CD4-positive, alpha-beta T cell (primary cell): ENCODE results near the gene ANTXR1. TPM values are rescaled to one million over a fixed set of nuclear protein-coding genes. Genes with fewer than 3 reads are reported as not detected.

Source experiments
- ATAC-seq: fragments of 200-7000 bp; cut with Tn5 transposase; one replicate; pipeline ENCODE4 v1.10.0; 2022; ENCODE audit warnings: mild to moderate bottlenecking; ENCODE audit not compliant: poor library complexity
- CTCF ChIA-PET: fragments of 350-600 bp; sonication (Branson Sonifier 250); formaldehyde crosslinking; loops from one replicate; lab custom pipeline; 2021; ENCODE audit warnings: antibody characterized with exemption, inconsistent platforms; lab: Charles Lee
- POLR2A ChIA-PET: fragments of 350-600 bp; sonication (Branson Sonifier 250); formaldehyde crosslinking; loops from one replicate; lab custom pipeline; 2021; ENCODE audit warnings: antibody characterized with exemption, inconsistent platforms; lab: Charles Lee
- DNase-seq, 14 experiments: peaks; one replicate each; pipeline ENCODE4 v3.0.0-alpha.2; 2013 to 2020; ENCODE audit warnings: mixed read lengths in 2 of 14
- H3K27ac ChIP-seq, 2 donors: one replicate each; pipeline versions ENCODE4 v1.5.1 to v1.7.0; 2013; ENCODE audit warnings: low read length in 2 of 2, low read depth in 1 of 2, mild to moderate bottlenecking in 1 of 2
- H3K27me3 ChIP-seq, 2 experiments: 1 replicate in 1 of 2; 2 replicates in 1 of 2; pipeline versions ENCODE4 v1.6.1 to v1.7.0; 2013; ENCODE audit warnings: low read length in 2 of 2, control low read depth in 1 of 2, mild to moderate bottlenecking in 1 of 2, moderate library complexity in 1 of 2; ENCODE audit not compliant: insufficient read depth in 2 of 2, control insufficient read depth in 1 of 2
- H3K36me3 ChIP-seq: one replicate; pipeline ENCODE4 v1.6.1; 2013; ENCODE audit warnings: low read length, control low read depth; ENCODE audit not compliant: insufficient read depth
- H3K4me1 ChIP-seq: one replicate; pipeline ENCODE4 v1.6.1; 2013; ENCODE audit warnings: low read length, control low read depth; ENCODE audit not compliant: insufficient read depth
- H3K4me3 ChIP-seq: one replicate; pipeline ENCODE4 v1.5.1; 2013; ENCODE audit warnings: mild to moderate bottlenecking, low read length, moderate library complexity
- H3K9me3 ChIP-seq, 2 experiments: 1 replicate in 1 of 2; 2 replicates in 1 of 2; pipeline versions ENCODE4 v1.6.1 to v1.7.0; 2013; ENCODE audit warnings: low read length in 2 of 2, mild to moderate bottlenecking in 2 of 2, control low read depth in 1 of 2, moderate library complexity in 1 of 2; ENCODE audit not compliant: control insufficient read depth in 1 of 2, insufficient read depth in 1 of 2
- H3K27ac Mint-ChIP-seq: one replicate; pipeline ENCODE4 v1.8.0; 2020; ENCODE audit warnings: mixed read lengths
- H3K27me3 Mint-ChIP-seq: one replicate; pipeline ENCODE4 v1.8.0; 2021; ENCODE audit warnings: mixed read lengths
- H3K36me3 Mint-ChIP-seq: one replicate; pipeline ENCODE4 v1.8.0; 2021; ENCODE audit warnings: low read depth, mixed read lengths
- H3K4me1 Mint-ChIP-seq: one replicate; pipeline ENCODE4 v1.8.0; 2021; ENCODE audit warnings: low read depth, mixed read lengths
- H3K4me3 Mint-ChIP-seq: one replicate; pipeline ENCODE4 v1.8.0; 2020; ENCODE audit warnings: mild to moderate bottlenecking, mixed read lengths
- H3K9me3 Mint-ChIP-seq: one replicate; pipeline ENCODE4 v1.8.0; 2020; ENCODE audit warnings: mixed read lengths
- CTCF ChIP-seq: fragments of 200-600 bp; IDR thresholded peaks from one replicate; pipeline ENCODE4 v1.8.0; 2022; ENCODE audit warnings: antibody characterized with exemption, mild to moderate bottlenecking
- intact Hi-C, 2 experiments: fragments of 100-400 bp; cut with DNase I in 1 of 2; cut with micrococcal nuclease in 1 of 2; formaldehyde crosslinking; loops; one replicate each; pipeline versions ENCODE4 v1.15.1 to v1.9.0; 2023 to 2025; cut with DNase I, micrococcal nuclease
- total RNA-seq, 174 experiments: library from RNA in 2 of 174; stranded (reverse) in 2 of 174; gene quantifications; one replicate each; pipeline ENCODE4 v1.2.3 and lab custom pipeline; 2021 to 2026

The ANTXR1 gene
- total RNA-seq, 2 experiments from 2014 or later: not detected

DNA sequence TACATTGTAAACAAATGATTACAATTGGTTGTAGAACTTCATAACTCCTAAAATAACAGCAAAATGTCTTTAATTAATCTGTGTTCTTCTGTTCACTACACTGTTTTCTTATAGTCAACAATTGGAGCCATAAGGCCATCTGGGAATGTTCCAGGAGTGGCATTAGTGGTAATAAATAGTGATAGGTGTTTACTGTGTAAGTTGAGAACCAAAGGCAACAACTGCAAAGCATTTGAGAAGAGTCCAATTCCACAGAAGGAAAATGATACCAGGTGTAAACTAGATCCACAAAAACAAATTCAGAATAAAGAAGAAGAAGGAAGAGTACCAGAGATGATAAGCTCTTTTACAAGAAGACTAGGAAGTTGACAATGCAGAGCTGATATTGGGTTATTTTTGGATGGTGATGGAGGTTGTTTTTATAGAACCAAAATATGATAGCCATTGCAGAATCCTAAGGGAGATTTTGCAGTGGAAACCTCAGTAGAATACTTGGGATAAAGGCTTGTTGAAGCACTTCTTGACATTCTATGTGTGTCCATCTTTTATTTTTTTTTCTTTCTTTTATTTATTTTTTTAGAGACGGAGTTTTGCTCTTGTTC lies 52.9 kb downstream of the ANTXR1 start:
- H3K27ac ChIP-seq: no peak overlapping the region
- no peaks in the 10 kb centered on the region for H3K36me3 ChIP-seq
- no peak for TF ChIP-seq CTCF
- peaks cover 11 to 14% of the 10 kb centered on the region in 2 experiments for H3K27me3 ChIP-seq
- no peak overlapping the region for H3K4me3 Mint-ChIP-seq
- intact Hi-C loops: no loop called here
- H3K27ac Mint-ChIP-seq: no peak overlapping the region
- POLR2A ChIA-PET: no interaction called here
- no peak for ATAC-seq
- CTCF ChIA-PET: interaction anchor here (0.7 kb wide), 1 partner anchor 21 kb away, joined by 3 read pairs; no protein-coding TSS in a partner anchor
- no peak overlapping the region for H3K4me3 ChIP-seq
- peaks cover 0 to 4% of the 10 kb centered on the region in 2 experiments for H3K9me3 ChIP-seq
- no peaks in the 10 kb centered on the region for H3K4me1 ChIP-seq
- no peak for DNase-seq
- peaks cover 6% of the 10 kb centered on the region for H3K9me3 Mint-ChIP-seq
- H3K36me3 Mint-ChIP-seq: no peaks in the 10 kb centered on the region
- peaks cover 30% of the 10 kb centered on the region for H3K27me3 Mint-ChIP-seq
- no peaks in the 10 kb centered on the region for H3K4me1 Mint-ChIP-seq

DNA sequence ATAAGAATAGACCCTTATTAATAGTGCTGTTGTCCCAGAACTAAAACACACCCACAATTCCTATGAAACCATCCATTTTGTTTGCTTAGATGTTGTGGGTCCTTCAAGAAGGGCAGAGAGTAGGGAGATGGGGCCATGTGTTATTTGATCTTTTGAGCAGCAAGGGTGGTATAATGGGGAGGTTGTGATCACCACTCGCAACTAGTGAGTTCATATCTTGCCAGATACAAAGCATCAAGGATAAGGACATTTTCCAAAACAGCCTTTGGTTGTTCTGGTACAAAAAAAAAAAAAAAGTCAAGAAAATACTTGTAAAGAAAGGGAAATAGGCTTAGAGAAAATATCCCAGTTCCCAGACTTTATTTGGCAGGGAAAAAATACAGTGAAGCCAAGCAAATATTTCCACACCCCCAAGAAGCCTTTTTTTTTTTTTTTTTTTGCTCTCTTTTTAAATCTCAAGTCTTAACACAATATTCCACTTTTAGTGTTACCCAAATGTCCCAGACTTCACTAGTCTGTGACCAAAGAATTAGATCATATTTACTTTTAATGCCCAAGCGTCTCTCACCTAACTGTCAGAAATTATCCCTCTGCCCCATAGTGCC lies 54.1 kb downstream of the ANTXR1 start:
- POLR2A ChIA-PET: no interaction called here
- H3K36me3 Mint-ChIP-seq: no peaks in the 10 kb centered on the region
- CTCF ChIA-PET: no interaction called here
- intact Hi-C loops: no loop called here
- Histone ChIP-seq H3K27me3 (peaks cover 3 to 5% of the 10 kb centered on the region in 2 experiments), H3K4me1 (no peaks in the 10 kb centered on the region), H3K9me3 (peaks cover 0 to 4% of the 10 kb centered on the region in 2 experiments), H3K4me3 (no peak overlapping the region), H3K27ac (no peak overlapping the region), H3K36me3 (no peaks in the 10 kb centered on the region)
- ATAC-seq (no peak), DNase-seq (no peak)
- H3K4me3 Mint-ChIP-seq: no peak overlapping the region
- H3K4me1 Mint-ChIP-seq: no peaks in the 10 kb centered on the region
- TF ChIP-seq CTCF: no peak
- peaks cover 18% of the 10 kb centered on the region for H3K27me3 Mint-ChIP-seq
- H3K27ac Mint-ChIP-seq: no peak overlapping the region
- peaks cover 5% of the 10 kb centered on the region for H3K9me3 Mint-ChIP-seq

GRCh38 chr2:69067866-69068265 lies 54.9 kb downstream of the ANTXR1 start:
- POLR2A ChIA-PET: no interaction called here
- H3K27me3 ChIP-seq: peaks cover 0 to 5% of the 10 kb centered on the region in 2 experiments
- no peaks in the 10 kb centered on the region for H3K4me1 ChIP-seq
- no peaks in the 10 kb centered on the region for H3K4me1 Mint-ChIP-seq
- no peak overlapping the region for H3K4me3 Mint-ChIP-seq
- H3K27ac Mint-ChIP-seq: no peak overlapping the region
- intact Hi-C loops: no loop called here
- CTCF ChIA-PET: no interaction called here
- ATAC-seq (no peak), DNase-seq (no peak)
- TF ChIP-seq CTCF: no peak
- no peak overlapping the region for H3K4me3 ChIP-seq
- no peak overlapping the region for H3K27ac ChIP-seq
- peaks cover 0 to 4% of the 10 kb centered on the region in 2 experiments for H3K9me3 ChIP-seq
- peaks cover 4% of the 10 kb centered on the region for H3K9me3 Mint-ChIP-seq
- no peaks in the 10 kb centered on the region for H3K36me3 Mint-ChIP-seq
- H3K36me3 ChIP-seq: no peaks in the 10 kb centered on the region
- peaks cover 12% of the 10 kb centered on the region for H3K27me3 Mint-ChIP-seq
